Body of pancreas (tissue), 4 donors: ENCODE measurements around the gene ZFYVE9. TPM values are rescaled to one million over a fixed set of nuclear protein-coding genes. Genes with fewer than 3 reads are reported as not detected.

Experiments
- ATAC-seq: fragments of 150-250 bp; one replicate; pipeline ENCODE4 v1.9.1; 2016
- DNase-seq, 4 donors: peaks; one replicate each; pipeline ENCODE4 v3.0.0-alpha.2; 2019
- H3K27ac ChIP-seq, 4 donors: fragments of 200-600 bp; sonication (generic); 1 replicate in 3 of 4; 2 replicates in 1 of 4; pipeline versions ENCODE4 v1.5.1 to v1.6.1; 2016 to 2019; ENCODE audit warnings: mild to moderate bottlenecking in 1 of 4, mixed read lengths in 1 of 4, moderate library complexity in 1 of 4
- H3K27me3 ChIP-seq, 2 donors: fragments of 200-600 bp; sonication (generic); one replicate each; pipeline ENCODE4 v1.6.0; 2016; ENCODE audit warnings: mild to moderate bottlenecking in 1 of 2
- H3K36me3 ChIP-seq, 2 donors: fragments of 200-600 bp; sonication (generic); replicated peaks in 1 of 2; 2 replicates each; pipeline ENCODE4 v1.5.1; 2016; ENCODE audit warnings: low read depth in 2 of 2; ENCODE audit not compliant: insufficient read depth in 1 of 2
- H3K4me1 ChIP-seq: fragments of 200-600 bp; sonication (generic); one replicate; pipeline ENCODE4 v1.6.0; 2016
- H3K4me3 ChIP-seq, 2 donors: fragments of 200-600 bp; sonication (generic); 1 replicate in 1 of 2; 2 replicates in 1 of 2; pipeline ENCODE4 v1.5.1; 2016 to 2019
- H3K9me3 ChIP-seq, 3 donors: fragments of 200-600 bp; sonication (generic); 1 replicate in 2 of 3; 2 replicates in 1 of 3; pipeline ENCODE4 v1.5.1; 2016
- CTCF ChIP-seq, 7 experiments: fragments of 450-650 bp in 4 of 7; fragments of 200-600 bp in 3 of 7; sonication (generic) in 3 of 7; IDR thresholded peaks; one replicate each; pipeline ENCODE4 v1.5.1; 2016 to 2019; ENCODE audit warnings: antibody characterized with exemption in 7 of 7
- POLR2A ChIP-seq, 3 donors: fragments of 450-650 bp; IDR thresholded peaks; one replicate each; pipeline ENCODE4 v1.6.1; 2016; ENCODE audit warnings: antibody characterized with exemption in 3 of 3, mild to moderate bottlenecking in 2 of 3
- WGBS, 2 donors: methylation state at CpG; one replicate each; pipeline ENCODE4 v1.1.5; 2017; 5-methylcytosine and 5-hydroxymethylcytosine counted together
- intact Hi-C: fragments of 100-400 bp; cut with DNase I; formaldehyde crosslinking; loops from one replicate; pipeline ENCODE4 v1.15.1; 2023
- total RNA-seq, 2 donors: library from RNA; depleted of rRNA; stranded (reverse); fragments of >200 nt; gene quantifications; one replicate each; pipeline ENCODE4 v1.1.0, GENCODE V29; 2016

The ZFYVE9 gene
- total RNA-seq, 2 donors from 2014 or later = 21.5 to 23.4 TPM

GRCh38 chr1:52238887-52239707 lies 97.2 kb downstream of the ZFYVE9 start:
- intact Hi-C loops = no loop called here
- H3K27ac ChIP-seq = no peak overlapping the region
- H3K9me3 ChIP-seq = no peaks in the 10 kb centered on the region
- no peaks in the 10 kb centered on the region for H3K36me3 ChIP-seq
- WGBS, 2 donors = 84 to 93% methylated on average over 3 of the region's 3 CpGs
- H3K4me1 ChIP-seq = no peaks in the 10 kb centered on the region
- ATAC-seq = no peak
- no peak for TF ChIP-seq CTCF (IDR thresholded peaks at IDR 0.05)
- TF ChIP-seq POLR2A (IDR thresholded peaks at IDR 0.05) = no peak
- no peak for DNase-seq
- no peak overlapping the region for H3K4me3 ChIP-seq
- H3K27me3 ChIP-seq = no peaks in the 10 kb centered on the region

GRCh38 chr1:52239708-52240001 lies 97.8 kb downstream of the ZFYVE9 start:
- WGBS, 2 donors = 24 to 46% methylated on average over 1 of the region's 1 CpG
- intact Hi-C loops = no loop called here
- H3K4me3 ChIP-seq = no peak overlapping the region
- no peaks in the 10 kb centered on the region for H3K9me3 ChIP-seq
- TF ChIP-seq POLR2A (IDR thresholded peaks at IDR 0.05) (no peak), CTCF (IDR thresholded peaks at IDR 0.05) (no peak)
- H3K27ac ChIP-seq = no peak overlapping the region
- DNase-seq = no peak
- H3K36me3 ChIP-seq = no peaks in the 10 kb centered on the region
- H3K27me3 ChIP-seq = no peaks in the 10 kb centered on the region
- H3K4me1 ChIP-seq = no peaks in the 10 kb centered on the region
- no peak for ATAC-seq

GRCh38 chr1:52240592-52241210 lies 98.8 kb downstream of the ZFYVE9 start:
- Histone ChIP-seq H3K27ac (no peak overlapping the region), H3K4me3 (no peak overlapping the region), H3K4me1 (no peaks in the 10 kb centered on the region), H3K36me3 (no peaks in the 10 kb centered on the region), H3K27me3 (no peaks in the 10 kb centered on the region), H3K9me3 (no peaks in the 10 kb centered on the region)
- ATAC-seq (no peak), DNase-seq (no peak)
- TF ChIP-seq CTCF (IDR thresholded peaks at IDR 0.05) (no peak), POLR2A (IDR thresholded peaks at IDR 0.05) (no peak)
- intact Hi-C loops = no loop called here
- WGBS, 2 donors = 55 to 73% methylated on average over 4 of the region's 4 CpGs

- Histone ChIP-seq H3K27me3 (no peaks in the 10 kb centered on the region), H3K36me3 (no peaks in the 10 kb centered on the region), H3K4me1 (no peaks in the 10 kb centered on the region), H3K9me3 (no peaks in the 10 kb centered on the region), H3K4me3 (no peak overlapping the region), H3K27ac (no peak overlapping the region)
- DNase-seq (no peak), ATAC-seq (no peak)
- intact Hi-C loops = no loop called here
- WGBS, 2 donors = 86 to 90% methylated on average over 3 of the region's 3 CpGs
- TF ChIP-seq POLR2A (IDR thresholded peaks at IDR 0.05) = no peak
- TF ChIP-seq CTCF (IDR thresholded peaks at IDR 0.05) = no peak
Measured at GRCh38 chr1:52243221-52243987, 101.5 kb downstream of the ZFYVE9 start.
